ENCODE data around the gene SAMD11. TPM values are rescaled to one million over a fixed set of nuclear protein-coding genes. Genes with fewer than 3 reads are reported as not detected.

The SAMD11 gene
- total RNA-seq, 2 experiments from 2014 or later = 0.06 TPM; not detected in 1

GRCh38 chr1:932776-933602 lies 9.3 kb downstream of the SAMD11 start:
- intact Hi-C loops (cut with micrococcal nuclease; ENCODE audit: unreplicated experiment) = no loop called here
- CTCF ChIA-PET (ENCODE audit: unreplicated experiment) = interaction anchor here (0.6 kb wide), 1 partner anchor 89 kb away, joined by 3 read pairs; no protein-coding TSS in a partner anchor
- H4K20me1 ChIP-seq (ENCODE audit: insufficient read depth, low read length) = no peaks in the 10 kb centered on the region
- no peak overlapping the region for H3K4me3 ChIP-seq (ENCODE audit: low read depth, low read length, poor library complexity, severe bottlenecking)
- DNase-seq (ENCODE audit: low spot score) = no peak
- no peaks in the 10 kb centered on the region for H3K4me1 ChIP-seq (ENCODE audit: insufficient read depth, low read length, poor library complexity, severe bottlenecking)
- no peaks in the 10 kb centered on the region for H3K36me3 ChIP-seq (ENCODE audit: insufficient read depth, low read length)
- H3K27ac ChIP-seq (ENCODE audit: low read depth, low read length, poor library complexity, severe bottlenecking) = no peak overlapping the region
- POLR2A ChIA-PET = no interaction called here
- no peaks in the 10 kb centered on the region for H3K9me3 ChIP-seq (ENCODE audit: low read length)
- no peak overlapping the region for H3K4me2 ChIP-seq (ENCODE audit: low read length)
- BruUV-seq (replicated peaks) = no TSS peak
- no peak overlapping the region for H2AFZ ChIP-seq (ENCODE audit: low read length)
- TF ChIP-seq CTCF (conservative IDR thresholded peaks at IDR 0.05; ENCODE audit: low read length) (no peak), EZH2phosphoT487 (IDR thresholded peaks at IDR 0.05; ENCODE audit: borderline replicate concordance, low read depth, low read length) (no peak)
- H3K9me2 ChIP-seq (ENCODE audit: insufficient read depth, low read length) = no peaks in the 10 kb centered on the region
- no peaks in the 10 kb centered on the region for H3K79me2 ChIP-seq (ENCODE audit: insufficient read depth, low read depth, low read length)

GRCh38 chr1:933603-933940 lies 9.8 kb downstream of the SAMD11 start:
- CTCF ChIA-PET (ENCODE audit: unreplicated experiment) = interaction anchor here (0.6 kb wide), 1 partner anchor 88 kb away, joined by 3 read pairs; no protein-coding TSS in a partner anchor
- POLR2A ChIA-PET = no interaction called here
- H3K9me3 ChIP-seq (ENCODE audit: low read length) = no peaks in the 10 kb centered on the region
- no peak overlapping the region for H3K27ac ChIP-seq (ENCODE audit: low read depth, low read length, poor library complexity, severe bottlenecking)
- intact Hi-C loops (cut with micrococcal nuclease; ENCODE audit: unreplicated experiment) = no loop called here
- DNase-seq (ENCODE audit: low spot score) = no peak
- H3K79me2 ChIP-seq (ENCODE audit: insufficient read depth, low read depth, low read length) = no peaks in the 10 kb centered on the region
- H3K4me2 ChIP-seq (ENCODE audit: low read length) = no peak overlapping the region
- no peak overlapping the region for H2AFZ ChIP-seq (ENCODE audit: low read length)
- H3K4me1 ChIP-seq (ENCODE audit: insufficient read depth, low read length, poor library complexity, severe bottlenecking) = no peaks in the 10 kb centered on the region
- no peaks in the 10 kb centered on the region for H4K20me1 ChIP-seq (ENCODE audit: insufficient read depth, low read length)
- H3K4me3 ChIP-seq (ENCODE audit: low read depth, low read length, poor library complexity, severe bottlenecking) = no peak overlapping the region
- no peaks in the 10 kb centered on the region for H3K36me3 ChIP-seq (ENCODE audit: insufficient read depth, low read length)
- TF ChIP-seq CTCF (conservative IDR thresholded peaks at IDR 0.05; ENCODE audit: low read length) (no peak), EZH2phosphoT487 (IDR thresholded peaks at IDR 0.05; ENCODE audit: borderline replicate concordance, low read depth, low read length) (no peak)
- H3K9me2 ChIP-seq (ENCODE audit: insufficient read depth, low read length) = no peaks in the 10 kb centered on the region
- BruUV-seq (replicated peaks) = no TSS peak

All from OCI-LY7 (cell line).